Activated CD4-positive, alpha-beta T cell treated with anti-CD3 and anti-CD28 coated beads, Interleukin-2, Interleukin-4, amounts not matched to agents 100 ng/mL and 50 ng/mL, durations not matched to agents 16 hours and 8 hours (primary cell): ENCODE data around the gene PAX7.
"Not testable (repeated sequence)": the region's sequence is repeated elsewhere in the genome, so short reads cannot be mapped to it uniquely, and the experiment has no call there.

Experiments
- DNase-seq: peaks from one replicate; pipeline ENCODE4 v3.0.0-alpha.2; 2020; ENCODE audit warnings: low spot score

PAX7 gene

DNA sequence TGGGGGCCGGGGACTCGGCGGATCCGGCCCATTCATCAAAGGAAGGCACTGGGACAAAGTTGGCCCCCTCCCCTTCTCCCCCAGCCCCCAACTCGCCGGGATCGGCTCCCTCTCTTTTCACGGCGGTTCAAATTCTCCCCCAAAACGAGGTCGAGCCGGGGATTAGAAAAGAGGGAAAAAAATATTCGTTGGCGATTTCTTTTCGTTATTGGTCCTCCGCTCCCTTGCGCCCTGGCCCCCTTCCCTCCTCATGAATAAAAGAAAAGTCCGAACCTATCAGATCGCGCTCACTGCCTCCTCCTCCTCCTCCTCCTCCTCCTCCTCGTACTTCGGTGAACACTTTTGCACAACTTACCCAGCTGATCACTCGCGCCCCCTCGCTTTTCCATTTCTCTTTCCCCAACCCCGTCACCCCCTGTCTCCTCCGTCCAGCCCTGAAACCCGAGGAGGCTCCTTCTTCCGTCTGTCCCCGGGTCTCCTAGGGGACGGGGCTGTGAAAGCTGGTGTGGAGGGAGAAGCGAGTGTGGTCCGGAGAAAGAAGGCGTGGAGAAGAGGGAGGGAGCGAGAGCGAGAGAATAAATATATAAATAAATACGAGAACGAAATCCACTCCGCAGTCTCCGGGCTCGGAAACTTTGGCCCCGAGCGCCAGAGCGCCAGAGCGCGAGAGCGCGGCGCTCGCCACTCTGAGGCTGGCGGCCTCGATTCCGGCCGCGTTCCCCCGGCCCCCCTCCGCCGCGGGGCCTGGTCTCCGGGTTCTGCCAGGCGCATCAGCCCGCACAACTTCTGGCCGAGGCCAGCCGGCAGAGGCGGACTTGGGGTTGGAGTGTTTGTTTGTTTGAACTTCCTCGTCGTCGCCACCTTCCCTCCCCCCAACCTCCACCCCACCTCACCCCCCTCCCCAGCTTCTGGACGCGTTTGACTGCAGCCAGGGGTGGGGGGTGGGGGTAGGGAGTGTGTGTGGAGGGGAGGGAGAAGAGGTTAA is at the start of gene PAX7:
PAX7 (plus strand) TSS at position 336 of the 985 bp plus-strand sequence. CDS start 758 bp downstream, outside the sequence.
- DNase-seq: no peak

DNA sequence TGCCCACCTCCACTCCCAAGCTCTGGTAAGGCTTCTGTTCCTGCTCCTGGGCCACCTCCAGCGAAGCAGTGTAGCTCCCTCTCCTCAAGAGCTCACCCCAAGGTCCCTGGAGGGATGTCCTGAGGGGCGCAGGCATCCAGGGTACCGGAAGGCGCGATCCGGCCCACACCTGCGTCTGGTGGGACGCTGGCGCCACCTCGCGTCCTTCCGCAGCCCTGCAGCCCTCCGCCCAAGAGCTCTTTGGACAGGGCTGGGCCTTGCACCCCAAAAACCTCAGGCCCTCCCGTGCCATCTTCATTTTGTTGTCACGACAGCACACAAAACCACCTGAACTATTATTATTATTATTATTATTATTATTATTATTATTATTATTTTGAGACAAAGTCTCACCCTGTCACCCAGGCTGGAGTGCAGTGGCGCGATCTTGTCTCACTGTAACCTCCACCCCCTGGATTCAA is 49.2 kb upstream of the PAX7 start:
- peak; percentile 39 for DNase-seq

DNA sequence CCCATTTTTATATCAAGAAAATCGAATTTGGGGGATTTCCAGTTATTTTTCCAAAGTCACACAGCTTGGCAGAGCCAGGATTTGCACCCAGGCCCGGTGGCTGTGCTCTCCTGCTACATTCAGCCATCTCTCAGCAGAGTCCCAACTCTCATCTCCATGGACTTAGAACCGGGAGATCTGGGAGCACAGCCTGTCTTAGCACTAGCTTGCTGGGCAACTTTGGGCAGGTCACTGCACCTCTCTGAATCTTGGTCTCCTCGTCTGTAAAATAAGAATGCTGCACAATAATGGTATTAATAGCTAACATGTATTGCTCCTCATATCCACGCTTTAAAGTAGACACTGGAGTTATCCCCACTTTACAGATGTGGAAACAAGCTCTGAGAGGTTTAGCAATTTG is 47.8 kb upstream of the PAX7 start:
- DNase-seq: no peak

DNA sequence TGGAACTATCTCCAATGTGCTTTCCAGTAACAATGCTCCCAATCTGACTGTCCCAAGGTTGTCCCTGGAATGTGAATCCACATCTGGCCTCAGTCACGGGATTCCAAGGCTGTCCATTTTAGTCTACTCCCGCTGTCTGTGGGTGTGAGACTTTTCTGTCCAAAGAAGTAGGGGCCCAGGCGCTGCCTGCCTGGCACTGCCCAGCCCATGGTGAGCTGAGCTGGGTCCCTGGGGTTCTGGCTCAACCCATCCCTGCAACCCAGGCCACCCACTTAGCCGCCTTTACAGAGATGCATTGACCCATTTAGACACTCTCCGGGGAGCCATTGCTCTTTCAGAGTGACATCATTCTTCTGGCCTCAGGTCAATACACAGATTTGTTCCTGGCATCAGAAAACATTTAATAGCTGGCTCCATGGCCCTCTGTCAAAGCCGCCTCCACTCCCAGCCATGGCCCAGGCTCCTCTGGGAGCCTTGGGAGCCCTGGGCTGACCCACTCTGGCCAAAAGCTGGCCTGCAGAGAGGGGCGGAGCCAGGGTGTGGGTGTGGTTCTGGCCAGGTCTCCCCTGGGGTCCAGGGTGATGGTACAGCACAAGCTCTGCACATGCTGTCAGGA is 47.2 kb upstream of the PAX7 start:
- no peak for DNase-seq

DNA sequence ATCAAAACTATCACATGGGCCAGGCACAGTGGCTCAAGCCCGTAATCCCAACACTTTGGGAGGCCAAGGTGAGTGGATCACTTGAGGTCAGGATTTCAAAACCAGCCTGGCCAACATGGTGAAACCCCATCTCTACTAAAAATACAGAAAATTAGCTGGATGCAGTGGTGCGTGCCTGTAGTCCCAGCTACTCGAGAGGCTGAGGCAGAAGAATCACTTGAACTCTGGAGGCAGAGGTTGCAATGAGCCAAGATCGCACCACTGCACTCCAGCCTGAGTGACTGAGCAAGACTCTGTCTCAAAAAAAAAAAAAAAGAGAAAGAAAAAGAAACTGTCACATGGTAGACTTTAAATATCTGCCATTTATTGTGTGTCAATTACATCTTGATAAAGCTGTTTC is 44.6 kb upstream of the PAX7 start:
- DNase-seq: not testable (repeated sequence)

DNA sequence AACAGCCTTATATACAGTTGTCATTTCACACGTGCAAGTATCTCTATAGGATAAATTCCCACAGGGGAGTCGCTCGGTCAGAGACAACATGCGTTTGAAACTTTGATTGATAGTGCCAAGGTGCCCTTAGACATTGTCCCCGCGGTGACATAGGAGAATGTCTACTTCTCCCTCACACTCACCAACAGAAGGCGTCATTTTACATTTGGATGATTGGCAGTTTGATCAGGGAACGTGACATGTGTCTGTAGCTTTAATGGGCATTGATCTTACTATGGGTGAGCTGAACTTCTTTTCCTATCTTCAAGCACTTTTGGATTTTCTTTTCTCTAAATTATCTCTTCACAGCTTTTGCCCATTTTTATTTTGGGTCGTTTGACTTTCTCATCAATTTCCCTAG is 42.6 kb upstream of the PAX7 start:
- no peak for DNase-seq

DNA sequence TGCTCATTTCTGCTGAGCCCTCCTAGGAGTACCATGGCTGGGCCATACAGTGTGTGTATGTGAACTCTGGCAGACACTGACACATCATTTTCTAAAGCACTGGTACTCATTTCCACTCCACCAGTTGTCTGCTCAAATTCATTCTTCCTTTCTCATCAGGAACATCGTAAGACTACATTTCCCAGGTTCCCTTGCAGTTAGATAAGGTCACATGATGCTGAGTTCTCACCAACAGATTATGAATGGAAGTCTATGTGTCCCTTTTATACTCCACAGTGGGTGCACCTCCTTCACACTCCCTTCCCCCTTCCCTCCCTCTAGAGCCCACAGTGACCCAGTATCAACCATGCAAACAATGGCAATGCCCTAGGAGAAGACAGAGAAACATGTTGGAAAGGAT is 38.3 kb upstream of the PAX7 start:
- DNase-seq: no peak

DNA sequence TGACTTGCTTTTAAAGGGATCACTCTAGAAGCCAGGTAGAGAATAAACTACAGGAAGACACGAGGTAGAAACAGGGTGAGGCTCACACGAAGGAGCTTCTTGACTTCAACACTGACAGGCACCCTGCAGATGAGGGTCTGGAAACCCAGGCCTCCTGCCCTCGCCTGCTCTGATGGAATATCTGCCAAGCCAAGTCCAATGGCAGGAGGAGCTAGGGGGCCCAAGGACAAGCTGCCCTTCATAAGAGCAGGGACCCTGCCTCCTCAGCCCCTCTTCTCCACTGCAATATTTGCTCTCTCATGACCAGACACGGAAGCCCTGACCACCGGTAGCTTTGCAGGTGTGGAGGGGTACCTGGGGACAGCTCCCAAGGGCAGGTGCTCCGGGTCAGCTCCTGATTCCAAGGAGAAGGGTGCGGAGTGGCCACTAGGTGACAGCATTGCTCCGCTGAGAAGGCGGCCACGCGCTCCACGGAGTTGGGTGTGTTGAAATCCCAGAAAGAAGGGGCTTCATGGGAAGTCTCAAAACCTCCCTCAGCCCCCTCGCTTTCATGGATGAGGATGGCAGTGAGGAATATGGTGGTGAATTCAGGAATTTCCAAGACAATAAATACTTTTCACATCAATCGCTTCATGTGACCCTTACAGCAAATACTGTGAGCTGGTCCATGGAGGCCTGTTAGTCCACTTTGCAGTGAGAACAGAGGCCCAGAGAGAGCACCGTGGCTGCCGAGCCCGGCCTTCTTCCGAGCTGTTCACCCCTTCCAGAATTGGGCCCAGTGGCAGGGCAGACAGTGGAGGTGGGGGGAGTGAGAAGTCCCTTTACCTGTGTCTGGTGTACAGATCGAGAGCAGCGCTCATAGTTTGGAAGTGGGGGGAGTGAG is 33.2 kb upstream of the PAX7 start:
- peak; percentile 47 for DNase-seq

DNA sequence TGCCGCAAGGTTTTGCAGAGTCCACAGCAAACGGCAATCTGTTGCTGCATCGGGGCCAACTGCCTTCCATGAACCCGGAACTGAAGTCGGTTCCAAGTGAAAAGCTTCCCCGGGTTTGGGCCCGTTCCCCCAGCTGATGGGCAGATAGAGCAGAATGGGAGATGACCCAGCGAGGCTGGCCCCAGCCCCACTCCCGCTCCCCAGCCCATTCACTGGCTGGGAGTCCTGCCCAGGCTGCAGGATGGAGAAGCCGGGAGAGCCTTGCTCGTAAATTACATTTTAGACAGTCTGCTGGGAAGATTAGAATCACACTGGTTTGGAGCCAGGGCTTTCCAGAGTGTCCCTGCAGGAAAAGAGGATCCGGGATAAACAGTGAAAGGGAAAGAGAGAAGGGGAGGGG is 31.6 kb upstream of the PAX7 start:
- no peak for DNase-seq

DNA sequence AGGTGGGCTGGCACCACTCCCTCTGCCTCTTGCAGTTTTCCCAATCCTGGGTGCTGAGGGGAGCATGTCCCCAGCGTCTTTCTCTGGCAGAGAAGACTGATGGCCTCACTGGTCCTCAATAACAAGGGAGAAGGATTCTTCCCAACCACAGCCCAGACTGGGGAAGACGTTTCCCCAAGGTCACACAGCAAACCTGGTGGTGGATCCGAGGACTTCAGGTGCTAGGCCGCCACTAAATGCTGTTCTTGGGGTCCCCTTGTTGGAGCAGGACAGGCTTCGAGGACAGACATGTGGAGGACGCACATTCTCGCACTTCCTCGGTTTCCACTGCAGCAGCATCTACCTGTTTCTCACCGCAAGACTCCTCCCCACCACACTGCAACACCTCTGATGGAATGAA is 30.9 kb upstream of the PAX7 start:
- no peak for DNase-seq

DNA sequence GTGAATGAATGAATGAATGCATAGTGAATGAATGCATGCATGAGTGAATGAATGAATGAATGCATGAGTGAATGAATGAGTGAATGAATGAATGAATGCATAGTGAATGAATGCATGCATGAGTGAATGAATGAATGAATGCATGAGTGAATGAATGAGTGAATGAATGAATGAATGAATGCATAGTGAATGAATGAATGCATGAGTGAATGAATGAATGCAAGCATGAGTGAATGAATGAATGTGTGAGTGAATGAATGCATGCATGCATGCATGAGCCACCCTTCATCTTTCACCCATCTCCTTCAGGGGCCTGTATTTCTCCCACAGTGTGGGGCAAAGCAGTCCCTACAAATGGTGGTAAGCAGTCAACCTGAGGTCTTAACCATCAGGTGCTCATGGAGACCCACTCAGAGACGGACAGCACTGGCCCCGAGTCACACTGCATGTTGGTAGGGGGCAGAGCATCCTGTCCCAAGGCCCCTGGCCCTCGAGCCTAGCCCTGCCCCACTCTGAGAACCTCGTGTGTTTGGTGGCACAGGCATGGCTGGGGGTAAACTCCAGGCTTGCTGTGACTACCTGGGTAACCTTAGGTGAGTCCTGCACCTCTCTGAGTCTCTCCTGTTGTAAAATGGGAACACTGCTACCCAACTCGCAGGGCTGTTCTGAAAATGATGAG is 28.0 kb upstream of the PAX7 start:
- no peak for DNase-seq

DNA sequence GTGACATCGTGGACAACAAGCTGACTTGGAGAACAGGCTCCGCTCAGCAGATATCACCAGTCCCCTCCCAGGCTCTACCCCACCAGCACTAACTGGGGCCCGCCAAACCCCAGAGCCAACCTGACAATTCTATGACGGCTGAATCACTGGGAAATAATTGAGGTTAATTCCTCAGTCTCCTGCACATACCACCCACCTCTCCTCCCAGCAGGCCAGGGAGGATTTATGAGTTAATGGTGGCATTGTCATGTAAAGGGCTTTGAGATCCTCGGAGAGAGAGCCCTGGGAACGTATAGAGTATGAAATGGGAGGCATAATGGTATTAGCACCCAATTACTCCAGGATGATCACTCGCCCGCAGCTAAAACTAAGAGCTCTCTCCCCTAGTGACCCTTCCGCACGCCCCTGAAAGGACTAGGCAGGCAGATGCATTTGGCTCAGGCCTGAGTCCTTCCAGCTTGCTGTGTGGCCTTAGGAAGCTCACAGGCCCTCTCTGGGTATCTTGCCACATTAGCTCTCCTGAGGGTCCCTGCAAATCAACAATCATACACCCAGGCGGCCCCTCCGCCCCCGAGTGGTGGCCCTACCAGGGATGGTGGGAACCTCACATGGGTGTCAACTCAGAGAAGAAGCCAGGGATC is 27.3 kb upstream of the PAX7 start:
- no peak for DNase-seq

DNA sequence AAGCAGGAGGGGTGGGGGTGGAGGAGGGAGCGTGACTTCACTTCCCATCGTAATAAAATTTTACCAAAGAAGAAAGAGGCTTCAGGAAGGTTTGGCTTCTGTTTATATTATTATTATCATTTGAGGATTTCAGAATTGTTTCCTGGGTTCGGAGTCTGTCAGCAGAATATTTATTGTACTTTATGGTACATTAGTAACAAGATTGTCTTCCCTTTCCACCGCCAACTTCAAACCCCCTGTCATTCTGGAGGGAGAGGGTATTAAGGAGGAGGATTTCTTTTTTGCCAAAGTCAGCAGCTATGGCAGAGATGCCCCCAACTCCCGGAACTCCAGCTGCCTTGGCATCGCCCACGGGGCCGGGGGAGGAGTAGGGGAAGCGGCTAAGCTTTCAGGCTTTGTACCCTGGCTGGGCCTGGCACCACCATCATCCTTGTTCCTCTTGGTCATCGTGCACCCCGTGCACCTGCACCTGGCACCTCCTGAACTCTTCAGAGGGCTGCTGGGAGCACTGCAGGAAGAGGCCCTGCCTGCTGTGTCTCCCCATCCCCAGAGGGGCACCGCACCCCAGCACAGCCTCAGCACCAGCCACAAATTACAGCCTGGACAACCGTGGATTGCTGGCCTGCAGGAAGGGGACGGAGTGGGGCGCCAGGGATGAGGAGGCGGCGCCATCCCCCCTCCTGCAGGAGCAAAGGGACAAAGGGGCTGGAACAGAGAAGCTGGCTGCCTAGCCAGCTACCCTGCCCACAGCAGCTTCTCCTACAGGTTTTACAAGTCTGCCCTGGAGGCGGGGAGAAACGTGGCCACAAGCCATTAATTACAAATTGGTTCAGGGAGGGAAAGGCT is 24.0 kb upstream of the PAX7 start:
- DNase-seq: no peak

DNA sequence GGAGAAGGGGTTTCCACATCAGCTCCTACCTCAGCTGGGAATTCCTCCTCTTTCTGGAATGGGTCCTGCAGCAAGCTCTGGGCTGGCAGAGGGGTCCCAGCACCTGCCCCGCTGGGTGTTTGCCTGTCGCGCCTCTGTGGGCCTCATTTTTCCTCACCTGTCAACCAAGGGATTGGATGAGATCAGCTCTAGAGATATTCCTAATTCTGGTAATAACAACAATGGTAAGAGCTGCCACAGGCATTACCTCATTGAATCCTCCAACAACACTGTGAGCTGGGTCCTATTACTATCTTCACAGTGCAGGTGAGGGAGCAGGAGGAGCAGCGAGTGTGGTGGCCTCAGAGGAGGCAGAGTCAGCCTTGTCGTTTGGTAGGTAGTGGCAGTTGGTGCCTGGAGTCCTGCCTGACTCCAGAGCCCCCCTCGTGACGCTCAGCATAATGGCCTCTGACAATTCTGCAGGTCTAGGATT is 23.3 kb upstream of the PAX7 start:
- no peak for DNase-seq

DNA sequence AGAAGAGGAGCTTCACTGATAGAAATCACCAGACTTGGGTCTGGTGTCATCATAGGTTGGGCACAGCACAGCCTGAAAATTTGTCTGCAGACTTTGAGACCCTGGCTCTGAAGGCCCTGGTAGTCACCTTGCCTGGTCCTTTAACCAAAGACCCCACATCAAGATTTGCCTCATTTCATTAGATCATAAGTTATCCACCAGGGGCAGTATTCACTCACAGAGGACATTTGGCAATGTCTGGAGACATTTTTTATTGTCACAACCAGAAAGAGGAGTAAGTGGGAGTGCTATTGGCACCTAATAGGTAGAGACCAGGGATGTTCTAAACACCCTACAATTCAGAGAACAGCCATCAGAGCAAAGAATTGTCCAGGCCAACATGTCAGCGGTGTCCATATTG is 22.1 kb upstream of the PAX7 start:
- no peak for DNase-seq

DNA sequence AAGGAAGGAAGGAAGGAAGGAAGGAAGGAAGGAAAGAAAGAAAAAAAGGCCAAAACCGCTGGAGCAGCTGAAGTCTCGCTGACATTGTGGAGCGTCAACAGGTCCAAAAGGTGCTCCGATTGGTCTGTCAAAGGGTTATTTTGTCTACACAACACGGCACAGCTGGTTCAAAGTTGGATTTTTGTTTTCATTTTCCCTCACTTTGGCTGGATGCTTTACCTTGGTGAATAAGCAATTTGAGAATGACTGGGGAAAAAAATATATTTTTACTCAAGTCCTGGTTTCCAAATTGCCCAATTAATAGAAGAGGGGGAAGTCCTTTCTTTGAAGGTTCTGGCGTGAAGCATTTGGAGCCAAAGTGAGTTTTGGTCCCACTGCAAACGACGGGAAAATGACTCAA is 19.3 kb upstream of the PAX7 start:
- DNase-seq: no peak

DNA sequence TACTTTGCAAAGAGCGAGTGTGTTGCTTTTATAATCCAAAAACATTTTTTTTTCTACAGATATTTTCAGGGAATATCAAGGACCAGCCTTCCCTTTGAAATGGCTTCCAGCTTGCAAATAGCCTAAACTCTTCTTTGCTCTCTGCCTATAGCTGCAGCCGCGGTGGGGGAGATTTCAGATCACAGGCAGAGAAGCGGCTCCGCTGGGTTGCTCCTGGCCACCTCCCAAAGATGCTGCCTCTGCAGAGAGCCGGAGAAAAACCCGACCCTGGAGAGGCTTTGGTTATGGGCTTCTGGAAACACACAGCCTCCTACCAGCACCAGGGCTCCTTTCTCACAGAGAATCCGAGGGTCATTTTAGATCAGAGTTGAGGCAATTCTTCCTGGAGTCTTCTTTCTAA is 18.6 kb upstream of the PAX7 start:
- no peak for DNase-seq

DNA sequence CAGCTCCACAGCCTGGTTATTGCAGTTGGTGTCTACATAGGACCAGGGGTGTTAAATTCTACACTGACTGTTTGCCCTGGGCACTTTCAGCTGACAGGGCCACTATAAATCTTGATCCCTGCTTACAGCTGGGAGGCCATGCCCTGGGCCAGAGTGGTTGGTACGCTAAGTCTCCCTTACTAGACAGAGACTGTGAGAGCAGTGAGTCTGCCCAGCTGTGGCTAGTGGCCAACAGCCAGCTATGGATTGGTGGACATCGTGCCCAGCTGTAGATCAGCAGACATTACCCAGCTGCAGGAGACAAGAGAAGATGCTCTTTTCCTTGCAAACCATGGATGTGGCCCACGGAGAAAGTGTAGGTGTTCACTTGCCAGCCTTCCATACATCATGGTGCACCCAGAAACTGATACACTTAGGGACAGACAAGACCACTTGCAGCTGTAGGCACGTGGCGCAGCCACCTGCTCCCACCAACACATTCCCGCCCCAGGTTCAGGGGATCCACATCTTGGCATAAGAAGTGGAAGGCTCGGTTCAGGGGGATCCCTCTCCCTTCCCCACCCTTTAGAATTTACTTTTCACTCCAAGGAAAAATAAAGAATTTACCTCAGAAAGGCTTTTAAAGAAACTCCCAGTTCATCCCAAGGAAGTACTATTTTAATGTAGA is 16.4 kb upstream of the PAX7 start:
- no peak for DNase-seq
